PC-9 (cell line): ENCODE measurements around the gene DPH1. TPM values are rescaled to one million over a fixed set of nuclear protein-coding genes. Genes with fewer than 3 reads are reported as not detected.
A peak's percentile ranks its signal among the peaks of the same experiment; 100 is the strongest.

ENCODE experiments used
- BruUV-seq: library from RNA; stranded (reverse); fragments of 400-500 nt; replicated peaks from 2 replicates; lab custom pipeline; 2021; lab: Mats Ljungman, UMichigan
- CTCF ChIA-PET: fragments of 300-600 bp; sonication (Branson Sonifier 250); formaldehyde crosslinking; loops from one replicate; lab custom pipeline; 2022; ENCODE audit warnings: antibody characterized with exemption; lab: Charles Lee
- POLR2A ChIA-PET: fragments of 300-600 bp; sonication (Branson Sonifier 250); formaldehyde crosslinking; loops from one replicate; lab custom pipeline; 2022; ENCODE audit warnings: antibody characterized with exemption; ENCODE audit not compliant: unreplicated experiment; lab: Charles Lee
- DNase-seq, 2 experiments: peaks; one replicate each; pipeline versions ENCODE4 v3.0.0 to v3.0.0-alpha.2; 2015 to 2022; ENCODE audit warnings: mixed read lengths in 1 of 2
- H2AFZ ChIP-seq: fragments of 200-600 bp; sonication (generic); 2 replicates; pipeline ENCODE4 v1.8.1; 2017; ENCODE audit warnings: antibody characterized with exemption
- H3F3A ChIP-seq: fragments of 200-600 bp; sonication (generic); 2 replicates; pipeline ENCODE4 v1.8.1; 2017; ENCODE audit warnings: antibody characterized with exemption, mild to moderate bottlenecking, low read depth; ENCODE audit not compliant: insufficient read depth
- H3K27ac ChIP-seq: fragments of 200-600 bp; sonication (generic); 2 replicates; pipeline ENCODE4 v1.6.1; 2016; ENCODE audit warnings: mixed run types
- H3K27me3 ChIP-seq: fragments of 200-600 bp; sonication (generic); 2 replicates; pipeline ENCODE4 v1.6.1; 2016; ENCODE audit warnings: low read depth, mixed run types; ENCODE audit not compliant: insufficient read depth
- H3K36me3 ChIP-seq: fragments of 200-600 bp; sonication (generic); 2 replicates; pipeline ENCODE4 v1.6.1; 2016; ENCODE audit warnings: low read depth, mixed run types
- H3K4me1 ChIP-seq: fragments of 200-600 bp; sonication (generic); replicated peaks from 2 replicates; pipeline ENCODE4 v1.6.1; 2016; ENCODE audit warnings: mixed run types; ENCODE audit not compliant: insufficient read depth
- H3K4me2 ChIP-seq: fragments of 200-600 bp; sonication (generic); 2 replicates; pipeline ENCODE4 v1.6.1; 2017; ENCODE audit warnings: mixed run types
- H3K4me3 ChIP-seq: fragments of 200-600 bp; sonication (generic); 2 replicates; pipeline ENCODE4 v1.6.1; 2016; ENCODE audit warnings: mixed run types
- H3K79me2 ChIP-seq: fragments of 200-600 bp; sonication (generic); 2 replicates; pipeline ENCODE4 v1.6.1; 2017; ENCODE audit warnings: low read depth, mixed run types
- H3K9me2 ChIP-seq: fragments of 200-600 bp; sonication (generic); 2 replicates; pipeline ENCODE4 v1.8.1; 2017; ENCODE audit warnings: mild to moderate bottlenecking; ENCODE audit not compliant: insufficient read depth
- H3K9me3 ChIP-seq: fragments of 200-600 bp; sonication (generic); 2 replicates; pipeline ENCODE4 v1.8.1; 2016; ENCODE audit warnings: low read depth; ENCODE audit not compliant: insufficient read depth
- H4K20me1 ChIP-seq: fragments of 200-600 bp; sonication (generic); 2 replicates; pipeline ENCODE4 v1.8.1; 2017; ENCODE audit not compliant: insufficient read depth
- EZH2 ChIP-seq: fragments of 200-600 bp; sonication (generic); IDR thresholded peaks from 2 replicates; pipeline ENCODE4 v1.8.0; 2017; ENCODE audit warnings: antibody characterized with exemption, low read depth
- intact Hi-C: fragments of 100-400 bp; cut with micrococcal nuclease; formaldehyde crosslinking; loops from one replicate; pipeline ENCODE4 v1.10.0; 2022; ENCODE audit not compliant: unreplicated experiment
- total RNA-seq: library from RNA; stranded (reverse); gene quantifications from 2 replicates; pipeline ENCODE4 v1.2.3, GENCODE V29; 2021
- TF ChIP-seq, protein P1 (sequence below): fragments of 200-600 bp; sonication (generic); conservative IDR thresholded peaks from 2 replicates; pipeline ENCODE4 v1.6.1; 2017; ENCODE audit warnings: mixed run types, antibody characterized with exemption, mild to moderate bottlenecking, moderate library complexity

DPH1 gene
- total RNA-seq, 1 experiment from 2014 or later = 36.7 TPM

DNA sequence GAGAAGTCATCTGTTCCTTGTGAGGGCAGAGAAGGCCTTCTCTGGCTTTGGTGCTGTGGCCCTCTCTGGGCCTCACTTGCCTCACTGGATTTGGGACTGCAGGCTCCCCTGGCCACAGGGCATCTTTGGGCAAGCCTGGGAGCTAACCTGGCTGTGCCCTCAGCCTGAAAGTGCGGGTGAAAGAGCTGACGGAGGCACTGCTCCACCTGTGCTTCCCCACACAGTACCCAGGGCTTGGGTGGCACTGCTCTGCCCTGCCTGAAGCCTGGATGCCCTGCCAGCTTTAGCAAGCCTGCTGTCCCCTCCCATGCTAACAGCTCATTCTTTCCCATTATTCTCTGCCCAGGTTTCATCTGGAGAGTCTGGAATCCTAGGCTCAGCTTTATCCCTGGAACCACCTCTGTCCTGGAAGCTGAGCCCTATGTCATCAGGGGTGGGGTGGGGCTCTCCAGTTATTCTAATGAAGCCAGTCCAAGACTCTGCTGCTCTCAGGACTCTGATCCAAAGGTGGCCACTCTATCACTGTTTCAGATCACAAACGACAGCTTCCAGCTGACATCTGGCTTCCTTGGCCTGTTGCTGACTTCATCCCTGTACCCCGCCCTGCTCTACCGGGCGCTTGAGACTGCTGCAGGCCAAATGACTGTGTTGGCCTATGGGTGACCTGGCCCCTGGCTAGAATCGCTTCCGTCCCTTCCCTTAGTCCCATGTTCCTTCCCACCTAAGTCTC is 54.2 kb downstream of the DPH1 start:
- Histone ChIP-seq H3K4me3 (no peak overlapping the region; the same call in 1 of the 2 replicates), H3F3A (peaks cover 40% of the 10 kb centered on the region), H3K9me2 (no peaks in the 10 kb centered on the region), H3K27ac (peak overlapping the region; percentile 99), H3K4me1 (peaks cover 42% of the 10 kb centered on the region), H3K79me2 (no peaks in the 10 kb centered on the region), H3K9me3 (no peaks in the 10 kb centered on the region), H3K36me3 (no peaks in the 10 kb centered on the region), H4K20me1 (no peaks in the 10 kb centered on the region), H2AFZ (no peak overlapping the region), H3K4me2 (peak overlapping the region; percentile 68), H3K27me3 (no peaks in the 10 kb centered on the region)
- ChIA-PET CTCF (interaction anchor here (0.6 to 1.4 kb wide), 3 partner anchors 30 to 332 kb away, joined by 3 to 4 read pairs (median 3); partner anchors contain the start of gene HIC1), POLR2A (interaction anchor here (0.5 to 0.6 kb wide), 3 partner anchors 19 to 220 kb away, joined by 4 to 30 read pairs (median 11); partner anchors contain the start of genes SMG6 and SRR)
- intact Hi-C loops = loop anchor here (1.0 to 5.0 kb wide), 4 partner anchors 13 to 53 kb away; no protein-coding TSS in a partner anchor
- BruUV-seq = TSS peak; percentile 65
- TF ChIP-seq EZH2 = no peak
- TF ChIP-seq, protein P1, sequence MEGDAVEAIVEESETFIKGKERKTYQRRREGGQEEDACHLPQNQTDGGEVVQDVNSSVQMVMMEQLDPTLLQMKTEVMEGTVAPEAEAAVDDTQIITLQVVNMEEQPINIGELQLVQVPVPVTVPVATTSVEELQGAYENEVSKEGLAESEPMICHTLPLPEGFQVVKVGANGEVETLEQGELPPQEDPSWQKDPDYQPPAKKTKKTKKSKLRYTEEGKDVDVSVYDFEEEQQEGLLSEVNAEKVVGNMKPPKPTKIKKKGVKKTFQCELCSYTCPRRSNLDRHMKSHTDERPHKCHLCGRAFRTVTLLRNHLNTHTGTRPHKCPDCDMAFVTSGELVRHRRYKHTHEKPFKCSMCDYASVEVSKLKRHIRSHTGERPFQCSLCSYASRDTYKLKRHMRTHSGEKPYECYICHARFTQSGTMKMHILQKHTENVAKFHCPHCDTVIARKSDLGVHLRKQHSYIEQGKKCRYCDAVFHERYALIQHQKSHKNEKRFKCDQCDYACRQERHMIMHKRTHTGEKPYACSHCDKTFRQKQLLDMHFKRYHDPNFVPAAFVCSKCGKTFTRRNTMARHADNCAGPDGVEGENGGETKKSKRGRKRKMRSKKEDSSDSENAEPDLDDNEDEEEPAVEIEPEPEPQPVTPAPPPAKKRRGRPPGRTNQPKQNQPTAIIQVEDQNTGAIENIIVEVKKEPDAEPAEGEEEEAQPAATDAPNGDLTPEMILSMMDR = no peak
- DNase-seq = peak; percentile 84 to 95

DNA sequence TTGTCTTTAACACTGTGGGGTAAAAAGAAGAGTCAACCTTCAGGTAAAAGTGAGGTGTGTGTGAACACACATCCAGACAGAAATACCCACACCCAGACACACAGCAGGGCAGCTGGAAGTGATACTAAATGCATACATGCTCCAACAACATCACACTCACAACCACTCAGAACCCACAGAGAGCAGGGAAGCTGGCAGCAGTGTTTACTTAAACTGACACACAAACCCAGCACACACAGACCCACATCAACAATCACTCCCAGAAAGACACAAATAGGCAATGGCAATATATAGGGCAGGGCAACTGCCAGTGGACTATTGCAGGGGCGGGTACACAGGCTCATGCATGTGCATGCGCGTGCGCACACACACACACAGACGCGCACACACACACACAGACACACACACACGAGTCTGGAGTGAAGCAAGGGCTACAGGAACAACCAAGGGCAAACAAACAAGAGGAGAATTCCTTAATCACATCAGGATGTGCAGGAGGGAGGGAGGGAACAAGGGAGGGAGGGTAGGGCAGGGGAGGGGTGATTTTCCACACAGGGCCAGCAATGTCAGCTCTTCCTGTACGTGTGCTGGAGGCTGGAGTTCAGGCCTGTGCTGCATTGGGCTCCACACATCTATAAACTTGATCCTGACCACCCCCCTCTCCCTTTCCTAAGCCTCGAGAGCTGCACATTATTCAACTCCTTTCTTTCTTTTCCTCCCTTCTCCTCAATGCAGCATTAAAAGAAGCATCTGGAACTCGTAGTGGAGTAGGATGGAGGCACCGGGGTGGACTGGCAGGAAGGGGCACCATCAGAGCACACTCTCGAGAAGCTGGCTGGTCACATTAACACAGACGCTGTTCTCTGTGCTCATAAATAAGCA is 55.1 kb downstream of the DPH1 start:
- ChIA-PET CTCF (interaction anchor here (0.6 kb wide), 1 partner anchor 71 kb away, joined by 5 read pairs; no protein-coding TSS in a partner anchor), POLR2A (no interaction called here)
- no peaks in the 10 kb centered on the region for H3K79me2 ChIP-seq
- H3K9me2 ChIP-seq = no peaks in the 10 kb centered on the region
- peak overlapping the region; percentile 10; the same call in 1 of the 2 replicates for H3K4me3 ChIP-seq
- no peaks in the 10 kb centered on the region for H3K9me3 ChIP-seq
- H4K20me1 ChIP-seq = no peaks in the 10 kb centered on the region
- peaks cover 40% of the 10 kb centered on the region for H3F3A ChIP-seq
- intact Hi-C loops = loop anchor here (1.0 to 5.0 kb wide), 4 partner anchors 14 to 52 kb away; no protein-coding TSS in a partner anchor
- no peaks in the 10 kb centered on the region for H3K36me3 ChIP-seq
- no peak overlapping the region for H2AFZ ChIP-seq
- BruUV-seq = no TSS peak
- H3K27ac ChIP-seq = peak overlapping the region; percentile 99
- DNase-seq = peak; percentile 31 to 71
- peaks cover 42% of the 10 kb centered on the region for H3K4me1 ChIP-seq
- peak overlapping the region; percentile 68 for H3K4me2 ChIP-seq
- no peak for TF ChIP-seq EZH2
- TF ChIP-seq, protein P1 = no peak
- no peaks in the 10 kb centered on the region for H3K27me3 ChIP-seq

DNA sequence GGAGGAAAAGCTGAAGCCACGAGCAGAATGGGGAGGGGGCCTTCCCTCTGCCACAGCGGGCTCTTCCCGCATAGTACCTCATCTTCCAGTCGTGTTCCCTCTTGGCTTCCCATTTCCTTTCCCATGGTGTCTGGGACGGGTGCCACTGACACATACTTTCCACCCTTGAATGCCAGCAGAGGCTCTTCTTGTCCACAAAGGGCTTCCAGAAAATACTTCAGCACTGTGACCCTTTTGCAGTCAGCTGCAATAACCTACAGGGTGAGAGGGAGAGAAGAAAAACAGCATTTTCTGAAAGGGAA is 55.6 kb downstream of the DPH1 start:
- peaks cover 42% of the 10 kb centered on the region for H3K4me1 ChIP-seq
- peak overlapping the region; percentile 99 for H3K27ac ChIP-seq
- no peak overlapping the region for H3K4me3 ChIP-seq
- H3K36me3 ChIP-seq = no peaks in the 10 kb centered on the region
- H2AFZ ChIP-seq = no peak overlapping the region
- peaks cover 40% of the 10 kb centered on the region for H3F3A ChIP-seq
- intact Hi-C loops = loop anchor here (2.0 kb wide), 1 partner anchor 15 kb away; no protein-coding TSS in a partner anchor
- ChIA-PET POLR2A (no interaction called here), CTCF (interaction anchor here (0.6 kb wide), 1 partner anchor 70 kb away, joined by 5 read pairs; no protein-coding TSS in a partner anchor)
- no peaks in the 10 kb centered on the region for H3K9me2 ChIP-seq
- no peak for TF ChIP-seq EZH2
- TF ChIP-seq, protein P1 = no peak
- H3K9me3 ChIP-seq = no peaks in the 10 kb centered on the region
- H3K4me2 ChIP-seq = peak overlapping the region; percentile 68
- H3K27me3 ChIP-seq = no peaks in the 10 kb centered on the region
- no peaks in the 10 kb centered on the region for H4K20me1 ChIP-seq
- no peak for DNase-seq
- BruUV-seq = no TSS peak
- H3K79me2 ChIP-seq = no peaks in the 10 kb centered on the region
